K562 (cell line): Measurements from ENCODE around the gene ZNF292. TPM values are rescaled to one million over a fixed set of nuclear protein-coding genes. Genes with fewer than 3 reads are reported as not detected.

Experiments
- ATAC-seq: fragments of 200-7000 bp; cut with Tn5 transposase; 3 replicates; pipeline ENCODE4 v1.9.1; 2020; ENCODE audit warnings: moderate library complexity
- BruUV-seq: library from RNA; stranded (reverse); fragments of 400-500 nt; replicated peaks from 2 replicates; lab custom pipeline; 2021; lab: Mats Ljungman, UMichigan
- CTCF ChIA-PET: fragments of 300-600 bp; formaldehyde crosslinking; extraction: SDS; loops from one replicate; lab custom pipeline; 2021; ENCODE audit warnings: low intra/inter-chr PET ratio; lab: Yijun Ruan, JAX
- POLR2A ChIA-PET: fragments of 300-600, 350-650 bp; sonication (Branson Sonifier 250); formaldehyde crosslinking; extraction: SDS; loops from one replicate; lab custom pipeline; 2021; ENCODE audit warnings: antibody characterized with exemption, inconsistent platforms; lab: Yijun Ruan, JAX
- DNase-seq, 4 experiments: peaks; one replicate each; pipeline versions ENCODE4 v3.0.0 to v3.0.0-alpha.2; 2011 to 2018; ENCODE audit warnings: low spot score in 3 of 4, mixed read lengths in 3 of 4; ENCODE audit errors: extremely low read depth in 1 of 4
- FAIRE-seq: peaks from 2 replicates; lab custom pipeline; 2011; peaks lifted over from hg19 to GRCh38; lab: Jason Lieb, UNC
- H2AFZ ChIP-seq: 2 replicates; pipeline ENCODE4 v1.6.0; 2011; ENCODE audit warnings: low read depth, low read length, control low read depth, inconsistent platforms
- H3K27ac ChIP-seq: fragments of 200-600 bp; 3 replicates; pipeline ENCODE4 v1.8.0; 2011; ENCODE audit warnings: low read depth, mild to moderate bottlenecking, control low read depth, inconsistent platforms, low read length, moderate library complexity, mixed read lengths; ENCODE audit errors: extremely low read depth
- H3K27me3 ChIP-seq, 2 experiments: fragments of 300-600 bp in 1 of 2; 2 replicates in 1 of 2; 3 replicates in 1 of 2; pipeline versions ENCODE4 v1.6.0 to v1.8.0; 2011; ENCODE audit warnings: inconsistent platforms in 2 of 2, low read length in 2 of 2, mild to moderate bottlenecking in 1 of 2, mixed read lengths in 1 of 2, moderate library complexity in 1 of 2; ENCODE audit not compliant: control insufficient read depth in 2 of 2, insufficient read depth in 2 of 2
- H3K36me3 ChIP-seq: fragments of 300-600 bp; 3 replicates; pipeline ENCODE4 v1.8.0; 2011; ENCODE audit warnings: mild to moderate bottlenecking, low read length, inconsistent platforms; ENCODE audit not compliant: control insufficient read depth, insufficient read depth
- H3K4me1 ChIP-seq, 2 experiments: fragments of 200-600 bp in 1 of 2; replicated peaks in 1 of 2; 2 replicates in 1 of 2; 3 replicates in 1 of 2; pipeline versions ENCODE4 v1.5.1 to v1.8.0; 2011; ENCODE audit warnings: inconsistent platforms in 2 of 2, low read length in 2 of 2, mild to moderate bottlenecking in 1 of 2, mixed read lengths in 1 of 2, moderate library complexity in 1 of 2; ENCODE audit not compliant: control insufficient read depth in 2 of 2, insufficient read depth in 2 of 2
- H3K4me2 ChIP-seq: 2 replicates; pipeline ENCODE4 v1.6.1; 2011; ENCODE audit warnings: low read length, control low read depth, inconsistent platforms, mixed read lengths; ENCODE audit not compliant: insufficient read depth
- H3K4me3 ChIP-seq: fragments of 200-600 bp; sonication (generic), shearing (Covaris generic); 2 replicates; pipeline ENCODE4 v1.5.1; 2016; ENCODE audit warnings: control low read depth, inconsistent platforms
- H3K79me2 ChIP-seq: fragments of 200-600 bp; 3 replicates; pipeline ENCODE4 v1.8.0; 2011; ENCODE audit warnings: low read length, inconsistent platforms; ENCODE audit not compliant: control insufficient read depth, insufficient read depth
- H3K9ac ChIP-seq, 2 experiments: 2 replicates each; pipeline versions ENCODE4 v1.6.0 to v1.6.1; 2011; ENCODE audit warnings: low read depth in 2 of 2, low read length in 2 of 2, control low read depth in 1 of 2, inconsistent platforms in 1 of 2, mild to moderate bottlenecking in 1 of 2, mixed read lengths in 1 of 2; ENCODE audit not compliant: insufficient read depth in 1 of 2
- H3K9me1 ChIP-seq: one replicate; pipeline ENCODE4 v1.6.0; 2011; ENCODE audit warnings: inconsistent platforms, mild to moderate bottlenecking, low read length, moderate library complexity; ENCODE audit not compliant: control insufficient read depth, insufficient read depth
- H3K9me3 ChIP-seq: replicated peaks from 2 replicates; pipeline ENCODE4 v1.5.1; 2011; ENCODE audit warnings: low read depth, low read length, inconsistent platforms; ENCODE audit not compliant: control insufficient read depth, insufficient read depth
- H4K20me1 ChIP-seq: replicated peaks from 2 replicates; pipeline ENCODE4 v1.6.1; 2011; ENCODE audit warnings: low read length, inconsistent platforms, mixed read lengths; ENCODE audit not compliant: control insufficient read depth, insufficient read depth
- ARID2 ChIP-seq: fragments of 450-650 bp; IDR thresholded peaks from 2 replicates; pipeline ENCODE4 v1.6.1; 2017; ENCODE audit warnings: antibody characterized with exemption, mild to moderate bottlenecking
- CHD2 ChIP-seq: IDR thresholded peaks from 2 replicates; pipeline ENCODE4 v1.6.1; 2011; ENCODE audit warnings: low read depth, low read length
- HOXB6 ChIP-seq: fragments of 250-450 bp; sonication (Bioruptor Pico); IDR thresholded peaks from 2 replicates; pipeline ENCODE4 v1.5.1; 2022; ENCODE audit warnings: mild to moderate bottlenecking, borderline replicate concordance
- ILF3 ChIP-seq: fragments of 450-650 bp; IDR thresholded peaks from 2 replicates; pipeline ENCODE4 v1.6.1; 2018; ENCODE audit warnings: antibody characterized with exemption, mild to moderate bottlenecking, moderate library complexity, borderline replicate concordance
- IRF9 ChIP-seq: fragments of 450-650 bp; IDR thresholded peaks from 2 replicates; pipeline ENCODE4 v1.6.1; 2016; ENCODE audit warnings: missing biosample characterization, missing genetic modification characterization
- NCOA6 ChIP-seq: fragments of 450-650 bp; IDR thresholded peaks from 2 replicates; pipeline ENCODE4 v1.6.1; 2017; ENCODE audit warnings: mild to moderate bottlenecking
- NFE2L1 ChIP-seq: fragments of 450-650 bp; IDR thresholded peaks from 2 replicates; pipeline ENCODE4 v1.6.1; 2016; ENCODE audit warnings: missing genetic modification characterization, low read depth, mild to moderate bottlenecking, missing compliant biosample characterization, moderate library complexity, borderline replicate concordance
- NFXL1 ChIP-seq: fragments of 450-650 bp; formaldehyde crosslinking; IDR thresholded peaks from 2 replicates; pipeline ENCODE4 v1.4.0; 2021; ENCODE audit warnings: mild to moderate bottlenecking
- NRF1 ChIP-seq, 2 experiments: fragments of 450-650 bp; IDR thresholded peaks in 1 of 2; conservative IDR thresholded peaks in 1 of 2; 2 replicates each; pipeline ENCODE4 v1.6.1; 2014; ENCODE audit warnings: mild to moderate bottlenecking in 2 of 2
- NUFIP1 ChIP-seq: fragments of 450-650 bp; IDR thresholded peaks from 2 replicates; pipeline ENCODE4 v1.6.1; 2018; ENCODE audit not compliant: partially characterized antibody
- POLR2H ChIP-seq: IDR thresholded peaks from 2 replicates; pipeline ENCODE4 v1.6.1; 2016; ENCODE audit warnings: missing genetic modification characterization, low read depth, mild to moderate bottlenecking, control low read depth, missing compliant biosample characterization, moderate library complexity
- RBBP5 ChIP-seq: fragments of 200-600 bp; sonication (generic); IDR thresholded peaks from 2 replicates; pipeline ENCODE4 v1.6.1; 2012; ENCODE audit warnings: borderline replicate concordance, mild to moderate bottlenecking, low read length, control low read depth, inconsistent platforms; ENCODE audit not compliant: insufficient read depth, poor library complexity, severe bottlenecking
- SREBF2 ChIP-seq: sonication (generic); formaldehyde crosslinking; IDR thresholded peaks from 2 replicates; pipeline ENCODE4 v1.4.0; 2020; ENCODE audit warnings: mild to moderate bottlenecking, missing genetic modification reagents
- WGBS: fragments of 100-300 bp; shearing (Covaris generic); methylation state at CpG from one replicate; pipeline ENCODE4 v1.1.6; 2016; ENCODE audit warnings: low coverage, mixed read lengths; ENCODE audit not compliant: insufficient coverage; ENCODE audit errors: missing lambda C conversion rate; 5-methylcytosine and 5-hydroxymethylcytosine counted together
- in situ Hi-C: fragments of 300-500 bp; cut with MboI; formaldehyde crosslinking; loops from 4 replicates; pipeline ENCODE4 v1.15.0; 2018; ENCODE audit warnings: inconsistent platforms, mixed read lengths
- intact Hi-C: fragments of 100-400 bp; cut with micrococcal nuclease; formaldehyde crosslinking; loops from 2 replicates; pipeline ENCODE4 v1.14.2; 2022
- polyA plus RNA-seq, 8 experiments: library from polyadenylated mRNA; depleted of rRNA in 4 of 8; stranded (reverse) in 5 of 8; unstranded in 3 of 8; fragments of >200 nt; fragmentation: Nextera tagmentation in 2 of 8; fragmentation: Illumina TruSeq in 1 of 8; extraction: Ambion mirVana in 2 of 8; extraction: Trizol in 1 of 8; gene quantifications; 2 replicates each; pipeline versions ENCODE4 v1.2.1 to v1.2.3, GENCODE V29; 2011 to 2014; ENCODE audit warnings: inconsistent platforms in 1 of 8, missing spikeins in 1 of 8
- total RNA-seq, 7 experiments: library from RNA; depleted of rRNA in 6 of 7; stranded (reverse); fragments of >200 nt in 6 of 7; fragmentation: Illumina TruSeq in 2 of 7; extraction: Trizol in 2 of 7; gene quantifications; 2 replicates each; pipeline versions ENCODE4 v1.2.1 to v1.2.3, GENCODE V29; 2011 to 2021; ENCODE audit warnings: low replicate concordance in 1 of 7
- TF ChIP-seq, protein P1 (sequence below), 2 experiments: fragments of 450-650 bp in 1 of 2; IDR thresholded peaks; 2 replicates each; pipeline ENCODE4 v1.6.1; 2011 to 2017; ENCODE audit warnings: low read depth in 2 of 2, antibody characterized with exemption in 1 of 2, borderline replicate concordance in 1 of 2, low read length in 1 of 2, mild to moderate bottlenecking in 1 of 2, mixed read lengths in 1 of 2; ENCODE audit not compliant: control insufficient read depth in 1 of 2

ZNF292 gene
- total and polyA plus RNA-seq, 9 of the 15 experiments (the other 6 are each of a cell fraction or from before 2014, with no cell fraction given): 4.4 to 17.1 (median 12.8) TPM

DNA sequence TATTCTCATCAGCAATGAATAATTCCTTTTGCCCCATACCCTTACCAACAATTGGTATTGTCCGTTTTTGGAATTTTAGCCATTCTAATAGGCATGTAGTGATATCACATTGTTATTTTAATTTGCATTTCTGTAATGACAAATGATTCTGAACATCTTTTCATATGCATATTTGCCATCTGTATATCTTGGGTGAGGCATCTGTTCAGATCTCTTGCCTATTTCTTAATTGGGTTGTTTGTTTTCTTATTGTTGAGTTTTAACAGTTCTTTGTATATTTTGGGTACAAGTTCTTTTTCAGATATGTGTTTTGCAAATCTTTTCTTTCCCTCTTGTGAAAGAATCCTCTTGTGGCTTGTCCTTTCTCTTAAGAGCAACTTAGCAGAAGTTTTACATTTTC lies 69.6 kb downstream of the ZNF292 start:
- in situ Hi-C loops: no loop called here

DNA sequence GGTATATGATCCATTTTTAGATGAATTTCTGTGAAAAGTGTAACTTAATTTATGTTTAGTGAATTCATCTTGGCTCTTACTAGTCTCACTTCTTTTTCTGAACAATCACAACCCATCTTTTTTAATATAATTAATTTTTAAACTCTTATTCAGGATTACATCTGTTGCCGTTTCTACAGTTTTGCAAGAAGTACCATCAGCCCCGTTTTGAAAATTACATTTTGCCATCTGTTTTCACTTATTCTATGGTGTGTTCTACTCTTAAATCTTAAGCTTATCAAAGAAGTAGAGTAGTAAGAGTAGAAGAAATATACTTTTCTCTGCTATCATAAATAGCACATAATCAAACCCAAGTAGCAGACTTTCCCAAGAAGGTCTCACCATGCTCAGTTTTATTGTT lies 70.1 kb downstream of the ZNF292 start:
- H2AFZ ChIP-seq: no peak overlapping the region
- no peak for ATAC-seq
- TF ChIP-seq NFXL1 (CRISPR knock-in tag) (no peak), HOXB6 (CRISPR knock-in tag) (no peak), CHD2 (no peak), IRF9 (tag) (no peak), POLR2H (tag) (no peak), SREBF2 (CRISPR knock-in tag) (no peak), NCOA6 (no peak), NUFIP1 (no peak), NFE2L1 (no peak), ARID2 (no peak)
- TF ChIP-seq, protein P1, sequence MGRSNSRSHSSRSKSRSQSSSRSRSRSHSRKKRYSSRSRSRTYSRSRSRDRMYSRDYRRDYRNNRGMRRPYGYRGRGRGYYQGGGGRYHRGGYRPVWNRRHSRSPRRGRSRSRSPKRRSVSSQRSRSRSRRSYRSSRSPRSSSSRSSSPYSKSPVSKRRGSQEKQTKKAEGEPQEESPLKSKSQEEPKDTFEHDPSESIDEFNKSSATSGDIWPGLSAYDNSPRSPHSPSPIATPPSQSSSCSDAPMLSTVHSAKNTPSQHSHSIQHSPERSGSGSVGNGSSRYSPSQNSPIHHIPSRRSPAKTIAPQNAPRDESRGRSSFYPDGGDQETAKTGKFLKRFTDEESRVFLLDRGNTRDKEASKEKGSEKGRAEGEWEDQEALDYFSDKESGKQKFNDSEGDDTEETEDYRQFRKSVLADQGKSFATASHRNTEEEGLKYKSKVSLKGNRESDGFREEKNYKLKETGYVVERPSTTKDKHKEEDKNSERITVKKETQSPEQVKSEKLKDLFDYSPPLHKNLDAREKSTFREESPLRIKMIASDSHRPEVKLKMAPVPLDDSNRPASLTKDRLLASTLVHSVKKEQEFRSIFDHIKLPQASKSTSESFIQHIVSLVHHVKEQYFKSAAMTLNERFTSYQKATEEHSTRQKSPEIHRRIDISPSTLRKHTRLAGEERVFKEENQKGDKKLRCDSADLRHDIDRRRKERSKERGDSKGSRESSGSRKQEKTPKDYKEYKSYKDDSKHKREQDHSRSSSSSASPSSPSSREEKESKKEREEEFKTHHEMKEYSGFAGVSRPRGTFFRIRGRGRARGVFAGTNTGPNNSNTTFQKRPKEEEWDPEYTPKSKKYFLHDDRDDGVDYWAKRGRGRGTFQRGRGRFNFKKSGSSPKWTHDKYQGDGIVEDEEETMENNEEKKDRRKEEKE (IDR thresholded peaks at IDR 0.05; ENCODE audit: borderline replicate concordance in 1 of 2, control insufficient read depth in 1 of 2, low read depth in 2 of 2, low read length in 1 of 2): no peak
- no peak overlapping the region for H3K27ac ChIP-seq
- H3K4me2 ChIP-seq: no peak overlapping the region
- no peaks in the 10 kb centered on the region for H3K9me3 ChIP-seq
- no peaks in the 10 kb centered on the region for H3K4me1 ChIP-seq
- peaks cover 48% of the 10 kb centered on the region for H3K36me3 ChIP-seq
- no peak for DNase-seq
- POLR2A ChIA-PET: no interaction called here
- 59% methylated on average over 2 of the region's 2 CpGs for WGBS
- in situ Hi-C loops (no loop called here), intact Hi-C loops (no loop called here)
- no peaks in the 10 kb centered on the region for H3K27me3 ChIP-seq
- no peak overlapping the region for H3K4me3 ChIP-seq
- H3K9me1 ChIP-seq: no peaks in the 10 kb centered on the region
- BruUV-seq: no TSS peak
- CTCF ChIA-PET: no interaction called here
- H3K9ac ChIP-seq: no peak overlapping the region
- H3K79me2 ChIP-seq: no peaks in the 10 kb centered on the region; the same call in 2 of the 3 replicates
- no peak for FAIRE-seq
- no peaks in the 10 kb centered on the region for H4K20me1 ChIP-seq

More for the DNA sequence above, 69.6 kb downstream of the ZNF292 start:
- intact Hi-C loops: no loop called here
- Histone ChIP-seq H3K4me3 (no peak overlapping the region), H3K4me1 (no peaks in the 10 kb centered on the region), H2AFZ (no peak overlapping the region), H3K9me3 (no peaks in the 10 kb centered on the region), H3K36me3 (peaks cover 51% of the 10 kb centered on the region), H3K4me2 (no peak overlapping the region), H3K79me2 (no peaks in the 10 kb centered on the region; the same call in 2 of the 3 replicates), H3K27me3 (no peaks in the 10 kb centered on the region), H3K9ac (no peak overlapping the region), H3K27ac (no peak overlapping the region), H3K9me1 (no peaks in the 10 kb centered on the region), H4K20me1 (no peaks in the 10 kb centered on the region)
- TF ChIP-seq NRF1 (conservative IDR thresholded peaks at IDR 0.05 in 1 of 2, IDR thresholded peaks at IDR 0.05 in 1 of 2) (no peak), ILF3 (no peak), RBBP5 (no peak)
- WGBS: 63% methylated on average over 1 of the region's 1 CpG
- no peak for ATAC-seq
- no peak for DNase-seq
- FAIRE-seq: no peak
- BruUV-seq: no TSS peak
- CTCF ChIA-PET: no interaction called here
- POLR2A ChIA-PET: interaction anchor here (0.6 kb wide), 2 partner anchors 12 to 123 kb away, joined by 3 to 4 read pairs; no protein-coding TSS in a partner anchor
